ENCODE data around the gene TSGA10IP.

DNA sequence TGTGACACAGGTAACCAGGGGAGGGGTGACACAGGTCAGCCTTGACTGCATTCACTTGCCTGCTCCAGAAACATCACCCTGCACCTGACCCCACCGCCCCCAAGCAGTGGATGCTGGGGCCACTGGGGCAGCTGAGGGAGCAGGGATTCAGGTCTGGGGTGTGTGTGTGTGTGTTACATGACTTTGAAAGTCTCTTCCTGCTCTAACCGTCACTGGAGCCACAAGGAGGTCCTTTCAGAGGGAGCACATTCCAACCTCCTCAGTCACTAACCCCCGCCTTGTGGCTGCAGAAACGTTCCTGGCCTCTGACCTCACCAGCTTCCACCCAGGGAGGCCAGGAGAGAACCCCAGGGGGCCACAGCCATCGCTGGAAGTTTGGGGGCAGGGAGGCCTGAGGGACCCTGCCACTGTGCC is 42.2 kb upstream of the TSGA10IP start:
- TF ChIP-seq, protein P1, sequence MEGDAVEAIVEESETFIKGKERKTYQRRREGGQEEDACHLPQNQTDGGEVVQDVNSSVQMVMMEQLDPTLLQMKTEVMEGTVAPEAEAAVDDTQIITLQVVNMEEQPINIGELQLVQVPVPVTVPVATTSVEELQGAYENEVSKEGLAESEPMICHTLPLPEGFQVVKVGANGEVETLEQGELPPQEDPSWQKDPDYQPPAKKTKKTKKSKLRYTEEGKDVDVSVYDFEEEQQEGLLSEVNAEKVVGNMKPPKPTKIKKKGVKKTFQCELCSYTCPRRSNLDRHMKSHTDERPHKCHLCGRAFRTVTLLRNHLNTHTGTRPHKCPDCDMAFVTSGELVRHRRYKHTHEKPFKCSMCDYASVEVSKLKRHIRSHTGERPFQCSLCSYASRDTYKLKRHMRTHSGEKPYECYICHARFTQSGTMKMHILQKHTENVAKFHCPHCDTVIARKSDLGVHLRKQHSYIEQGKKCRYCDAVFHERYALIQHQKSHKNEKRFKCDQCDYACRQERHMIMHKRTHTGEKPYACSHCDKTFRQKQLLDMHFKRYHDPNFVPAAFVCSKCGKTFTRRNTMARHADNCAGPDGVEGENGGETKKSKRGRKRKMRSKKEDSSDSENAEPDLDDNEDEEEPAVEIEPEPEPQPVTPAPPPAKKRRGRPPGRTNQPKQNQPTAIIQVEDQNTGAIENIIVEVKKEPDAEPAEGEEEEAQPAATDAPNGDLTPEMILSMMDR (IDR thresholded peaks at IDR 0.05; ENCODE audit: insufficient read depth, low read depth, low read length), result no peak
- TF ChIP-seq EZH2 (IDR thresholded peaks at IDR 0.05; ENCODE audit: insufficient read depth, low read length), result no peak

Data from astrocyte (in vitro differentiated cells and primary cell).